Bronchial epithelial cell (primary cell): ENCODE data around the gene PGAM2. TPM values are rescaled to one million over a fixed set of nuclear protein-coding genes. Genes with fewer than 3 reads are reported as not detected.
A peak's percentile ranks its signal among the peaks of the same experiment; 100 is the strongest.

Source experiments
- DNase-seq: peaks from one replicate; pipeline ENCODE4 v3.0.0-alpha.2; 2010; ENCODE audit warnings: low read depth
- FAIRE-seq: peaks from 2 replicates; lab custom pipeline; 2011; peaks lifted over from hg19 to GRCh38; lab: Jason Lieb, UNC
- H3K27me3 ChIP-seq: 2 replicates; pipeline ENCODE4 v1.5.1; 2011; ENCODE audit warnings: low read length; ENCODE audit not compliant: control insufficient read depth, insufficient read depth
- H3K36me3 ChIP-seq: 2 replicates; pipeline ENCODE4 v1.5.1; 2011; ENCODE audit warnings: low read length; ENCODE audit not compliant: control insufficient read depth, insufficient read depth
- H3K4me3 ChIP-seq: 2 replicates; pipeline ENCODE4 v1.5.1; 2011; ENCODE audit warnings: mild to moderate bottlenecking, low read depth, low read length, control low read depth
- total RNA-seq: library from RNA; depleted of rRNA; stranded (reverse); fragments of >200 nt; gene quantifications from 2 replicates; pipeline ENCODE4 v1.2.1, GENCODE V29; 2014
- TF ChIP-seq, protein P1 (sequence below): IDR thresholded peaks from 2 replicates; pipeline ENCODE4 v1.5.1; 2011; ENCODE audit warnings: mild to moderate bottlenecking, moderate library complexity, low read length, control low read depth, inconsistent platforms; ENCODE audit not compliant: insufficient read depth, severe bottlenecking

PGAM2 gene
- total RNA-seq, 1 donor from 2014 or later = 0.53 TPM

DNA sequence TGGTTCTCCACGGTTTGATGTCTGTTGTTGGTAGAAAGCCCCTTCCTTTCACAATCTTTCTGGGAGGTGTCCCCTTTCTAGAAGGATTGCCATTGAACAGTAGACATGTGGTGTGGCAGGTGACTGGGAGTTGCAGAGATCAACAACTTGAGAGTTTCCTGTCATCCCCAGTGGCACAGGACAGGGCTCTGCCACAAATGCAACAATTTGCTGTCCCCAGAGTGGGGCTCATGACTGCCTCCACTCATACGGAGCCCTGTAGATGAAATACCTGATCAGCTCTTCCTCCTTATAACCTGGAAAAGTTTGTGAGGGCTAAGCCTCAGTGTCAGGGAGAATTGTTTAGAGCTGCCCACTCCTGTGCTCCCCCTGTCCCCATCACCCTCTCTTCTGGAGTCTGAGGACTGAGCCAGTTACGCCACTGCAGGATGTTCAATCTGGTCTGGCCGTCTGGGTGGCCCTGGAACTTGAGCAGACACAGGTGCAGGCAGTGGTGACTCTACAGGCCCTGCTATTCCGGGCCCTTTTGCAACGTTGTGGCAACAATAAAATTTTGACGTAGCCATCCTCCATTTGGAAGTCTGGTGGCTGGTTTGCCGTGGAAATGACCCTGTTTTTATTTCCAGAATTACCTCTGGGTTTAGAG lies 14.3 kb downstream of the PGAM2 start:
- peaks cover 27% of the 10 kb centered on the region for H3K36me3 ChIP-seq
- DNase-seq (no peak), FAIRE-seq (no peak)
- H3K4me3 ChIP-seq = no peak overlapping the region
- TF ChIP-seq, protein P1, sequence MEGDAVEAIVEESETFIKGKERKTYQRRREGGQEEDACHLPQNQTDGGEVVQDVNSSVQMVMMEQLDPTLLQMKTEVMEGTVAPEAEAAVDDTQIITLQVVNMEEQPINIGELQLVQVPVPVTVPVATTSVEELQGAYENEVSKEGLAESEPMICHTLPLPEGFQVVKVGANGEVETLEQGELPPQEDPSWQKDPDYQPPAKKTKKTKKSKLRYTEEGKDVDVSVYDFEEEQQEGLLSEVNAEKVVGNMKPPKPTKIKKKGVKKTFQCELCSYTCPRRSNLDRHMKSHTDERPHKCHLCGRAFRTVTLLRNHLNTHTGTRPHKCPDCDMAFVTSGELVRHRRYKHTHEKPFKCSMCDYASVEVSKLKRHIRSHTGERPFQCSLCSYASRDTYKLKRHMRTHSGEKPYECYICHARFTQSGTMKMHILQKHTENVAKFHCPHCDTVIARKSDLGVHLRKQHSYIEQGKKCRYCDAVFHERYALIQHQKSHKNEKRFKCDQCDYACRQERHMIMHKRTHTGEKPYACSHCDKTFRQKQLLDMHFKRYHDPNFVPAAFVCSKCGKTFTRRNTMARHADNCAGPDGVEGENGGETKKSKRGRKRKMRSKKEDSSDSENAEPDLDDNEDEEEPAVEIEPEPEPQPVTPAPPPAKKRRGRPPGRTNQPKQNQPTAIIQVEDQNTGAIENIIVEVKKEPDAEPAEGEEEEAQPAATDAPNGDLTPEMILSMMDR = no peak
- no peaks in the 10 kb centered on the region for H3K27me3 ChIP-seq

DNA sequence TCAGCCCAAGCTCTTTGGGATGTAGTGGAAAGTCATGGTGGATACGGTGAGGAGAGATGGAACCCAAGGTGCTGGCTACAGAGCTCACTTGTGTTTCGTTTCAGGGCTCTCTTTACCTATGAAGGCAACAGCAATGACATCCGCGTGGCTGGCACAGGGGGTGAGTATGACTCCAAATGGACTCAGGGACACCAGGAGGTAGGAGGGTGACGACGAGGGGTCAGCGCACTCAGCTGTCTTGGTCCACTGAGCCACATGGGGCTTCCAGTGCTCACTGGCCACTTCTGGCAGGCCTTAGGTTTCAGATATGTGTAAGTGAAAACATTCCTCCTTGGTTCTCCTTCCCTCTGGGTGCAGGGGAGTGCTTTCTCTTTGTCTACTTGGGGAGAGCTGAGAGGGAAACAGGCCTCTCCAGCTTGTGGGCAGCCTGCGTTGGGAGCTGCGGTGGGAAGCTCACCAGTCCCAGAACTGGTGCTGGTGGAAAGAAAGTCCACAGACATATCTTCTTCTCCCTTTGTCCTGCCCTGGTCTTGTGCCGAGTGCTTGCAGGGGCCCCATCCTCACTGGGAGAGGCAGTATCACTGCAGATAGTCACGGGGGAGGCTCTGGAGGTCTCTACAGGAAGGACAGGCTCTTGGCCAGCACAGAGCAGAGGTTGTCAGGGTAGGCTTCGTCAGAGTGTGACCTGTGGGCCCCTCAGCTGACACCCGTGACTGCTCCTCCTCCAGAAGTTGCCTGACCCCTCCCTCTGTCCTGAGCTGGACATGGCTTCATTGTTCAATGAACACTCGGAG lies 15.0 kb downstream of the PGAM2 start:
- Histone ChIP-seq H3K4me3 (no peak overlapping the region), H3K36me3 (peaks cover 27% of the 10 kb centered on the region), H3K27me3 (no peaks in the 10 kb centered on the region)
- no peak for DNase-seq
- no peak for FAIRE-seq
- TF ChIP-seq, protein P1 = no peak

DNA sequence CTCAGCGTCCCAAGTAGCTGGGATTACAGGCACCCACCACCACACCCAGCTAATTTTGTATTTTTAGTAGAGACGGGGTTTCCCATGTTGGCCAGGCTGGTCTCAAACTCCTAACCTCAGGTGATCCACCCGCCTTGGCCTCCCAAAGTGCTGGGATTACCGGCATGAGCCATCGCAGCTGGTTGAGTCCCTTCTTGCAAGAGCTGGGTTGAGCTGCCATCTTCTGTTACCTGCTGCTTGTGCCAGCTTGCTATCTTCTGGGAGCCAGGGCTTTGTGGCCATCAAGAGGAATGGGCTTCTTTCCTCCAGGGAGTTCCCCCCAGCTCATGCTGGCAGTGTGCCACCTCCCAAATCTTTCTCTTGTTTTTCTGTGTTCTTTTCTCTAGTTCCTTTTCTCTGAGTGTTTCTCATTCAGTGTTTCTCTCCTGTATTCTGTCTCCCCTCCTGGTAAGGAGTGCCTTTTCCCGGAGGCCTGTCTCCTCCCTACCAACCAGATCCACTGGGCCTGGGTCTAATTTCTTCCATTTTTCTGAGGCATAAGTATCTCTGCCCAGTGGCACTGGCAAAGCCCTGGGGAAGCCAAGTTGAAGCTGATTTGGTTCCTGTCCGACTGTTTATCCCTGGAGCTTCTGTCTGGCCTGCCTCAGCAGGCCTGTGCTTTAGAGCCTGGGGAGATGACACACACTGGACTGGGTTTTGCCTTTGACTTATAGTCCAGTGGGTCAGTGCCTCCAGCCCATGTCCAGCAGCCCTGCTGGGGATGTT lies 17.2 kb downstream of the PGAM2 start:
- FAIRE-seq = no peak

DNA sequence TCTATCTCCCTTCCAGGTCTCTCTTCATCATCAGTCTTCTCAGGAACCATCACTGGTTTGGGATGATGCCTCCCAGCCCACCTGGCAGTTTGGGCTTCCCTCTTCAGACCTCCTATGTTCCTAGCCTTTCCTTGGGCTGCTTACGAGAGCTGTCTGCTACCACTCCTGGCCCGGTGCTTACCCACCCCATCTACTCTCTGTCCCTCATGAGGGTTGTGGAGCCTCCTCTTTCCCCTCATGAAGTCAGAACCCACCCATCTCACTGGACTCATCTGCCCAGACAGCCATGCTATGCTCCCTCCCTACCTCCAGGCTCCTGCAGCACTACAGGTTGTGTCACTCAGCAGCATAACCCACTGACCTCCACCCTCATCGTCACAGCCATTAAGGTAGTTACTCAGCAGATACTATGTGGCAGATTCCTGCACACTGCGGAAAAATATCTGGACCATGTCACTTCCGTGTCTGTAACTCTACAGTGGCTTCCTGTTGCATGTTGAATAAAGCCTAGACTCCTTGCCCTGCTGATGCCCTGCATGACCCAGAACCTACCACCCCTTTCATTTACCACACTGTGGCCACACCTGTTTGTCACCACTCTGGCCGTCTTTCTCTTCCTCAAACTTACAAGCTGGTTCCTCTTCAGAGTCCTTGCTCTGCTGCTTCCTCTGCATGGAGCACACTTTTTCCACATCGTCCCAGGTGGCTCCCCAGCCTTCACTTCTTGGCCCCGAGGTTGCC lies 18.9 kb downstream of the PGAM2 start:
- Histone ChIP-seq H3K36me3 (peaks cover 20% of the 10 kb centered on the region), H3K4me3 (no peak overlapping the region), H3K27me3 (no peaks in the 10 kb centered on the region)
- TF ChIP-seq, protein P1 = no peak
- FAIRE-seq = no peak
- no peak for DNase-seq

More for the DNA sequence above, 17.2 kb downstream of the PGAM2 start:
- no peak for DNase-seq
- peaks cover 27% of the 10 kb centered on the region for H3K36me3 ChIP-seq
- no peak overlapping the region for H3K4me3 ChIP-seq
- no peaks in the 10 kb centered on the region for H3K27me3 ChIP-seq
- TF ChIP-seq, protein P1 = no peak

DNA sequence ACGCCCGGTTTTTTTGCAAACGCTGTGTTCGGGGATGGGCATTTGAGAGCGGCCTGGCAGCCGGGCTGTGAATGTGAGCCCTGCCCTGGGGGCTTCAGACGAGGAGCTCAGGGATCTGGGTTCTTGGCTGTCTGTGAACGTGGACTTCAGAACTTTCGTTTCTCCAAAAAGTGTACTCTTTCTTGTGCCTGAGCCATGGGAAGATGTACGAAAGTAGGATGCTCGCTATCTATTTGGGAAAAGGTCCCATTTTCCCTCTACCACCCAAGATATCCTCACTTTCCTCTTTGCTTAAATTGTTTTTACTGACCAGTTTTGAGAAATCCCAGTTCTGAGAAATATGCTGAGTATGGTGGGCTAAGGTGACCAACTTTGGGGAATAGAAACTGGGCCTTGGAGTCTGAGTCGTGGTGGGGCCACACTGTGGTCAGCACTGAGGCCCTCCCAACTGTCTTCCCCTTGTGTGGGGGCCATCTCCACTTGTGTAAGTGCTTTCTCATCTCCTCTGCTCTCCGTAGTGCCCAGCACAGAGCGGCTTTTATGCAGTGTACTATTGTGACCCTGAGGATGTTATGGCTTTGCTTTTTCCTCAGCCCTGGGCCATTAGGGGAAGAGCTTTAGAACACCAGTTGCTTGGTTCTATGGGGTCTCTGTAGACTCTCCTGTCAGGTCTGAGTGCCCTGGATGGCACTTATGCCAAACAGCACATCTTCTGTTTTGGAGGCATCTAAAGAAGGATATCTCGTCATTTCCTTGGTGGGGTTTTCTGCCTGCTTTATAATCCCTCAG lies 19.9 kb downstream of the PGAM2 start:
- peak overlapping the region; percentile 97 for H3K4me3 ChIP-seq
- FAIRE-seq = no peak
- peak; percentile 46 for DNase-seq
- no peaks in the 10 kb centered on the region for H3K27me3 ChIP-seq
- H3K36me3 ChIP-seq = peaks cover 11% of the 10 kb centered on the region
- TF ChIP-seq, protein P1 = no peak
